ELF-1 (cell line): ENCODE data around the gene RFNG.
A peak's percentile ranks its signal among the peaks of the same experiment; 100 is the strongest.

ENCODE experiments used
- DNase-seq: peaks from one replicate; pipeline ENCODE4 v3.0.0-alpha.2; 2016; ENCODE audit warnings: low read depth, low spot score

The RFNG gene

DNA sequence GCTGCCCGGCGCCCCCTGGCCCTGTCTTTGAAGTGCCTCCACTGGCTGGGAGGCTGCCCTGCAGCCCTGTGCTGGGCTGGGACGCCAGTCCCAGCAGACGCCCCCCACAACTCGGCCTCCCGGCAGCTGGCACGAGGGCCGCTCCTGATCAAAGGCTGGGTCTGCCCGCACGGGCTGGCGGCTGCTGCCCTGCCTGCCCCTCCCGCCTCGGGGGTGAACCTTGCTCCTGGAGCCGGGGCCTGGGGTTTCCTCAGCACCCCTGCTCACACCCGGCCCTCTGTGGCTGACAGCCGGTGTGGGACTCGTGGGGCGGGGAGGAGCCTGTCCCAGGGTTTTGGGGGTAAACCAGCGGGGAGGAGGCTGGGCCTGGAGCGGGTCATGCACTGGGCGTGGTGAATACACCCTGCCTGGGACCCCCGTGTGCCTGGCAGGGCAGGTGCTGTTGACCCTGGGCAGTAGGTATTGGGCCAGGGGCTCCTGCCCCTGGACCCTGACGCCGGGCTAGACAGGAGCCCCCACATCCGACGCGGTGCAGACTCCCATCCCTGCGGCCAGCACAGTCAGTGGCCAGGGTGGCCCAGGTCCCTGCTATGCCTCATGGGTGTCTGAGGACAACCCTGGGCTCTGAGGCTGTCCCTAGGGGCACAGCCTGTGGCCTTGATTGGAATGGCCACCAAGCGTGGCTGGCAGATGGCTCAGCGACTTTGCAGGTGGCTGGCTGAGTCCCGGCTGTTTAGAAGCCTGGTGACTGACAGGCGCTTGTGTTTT, 50.6 kb downstream of the RFNG start:
- DNase-seq: peak; percentile 59

DNA sequence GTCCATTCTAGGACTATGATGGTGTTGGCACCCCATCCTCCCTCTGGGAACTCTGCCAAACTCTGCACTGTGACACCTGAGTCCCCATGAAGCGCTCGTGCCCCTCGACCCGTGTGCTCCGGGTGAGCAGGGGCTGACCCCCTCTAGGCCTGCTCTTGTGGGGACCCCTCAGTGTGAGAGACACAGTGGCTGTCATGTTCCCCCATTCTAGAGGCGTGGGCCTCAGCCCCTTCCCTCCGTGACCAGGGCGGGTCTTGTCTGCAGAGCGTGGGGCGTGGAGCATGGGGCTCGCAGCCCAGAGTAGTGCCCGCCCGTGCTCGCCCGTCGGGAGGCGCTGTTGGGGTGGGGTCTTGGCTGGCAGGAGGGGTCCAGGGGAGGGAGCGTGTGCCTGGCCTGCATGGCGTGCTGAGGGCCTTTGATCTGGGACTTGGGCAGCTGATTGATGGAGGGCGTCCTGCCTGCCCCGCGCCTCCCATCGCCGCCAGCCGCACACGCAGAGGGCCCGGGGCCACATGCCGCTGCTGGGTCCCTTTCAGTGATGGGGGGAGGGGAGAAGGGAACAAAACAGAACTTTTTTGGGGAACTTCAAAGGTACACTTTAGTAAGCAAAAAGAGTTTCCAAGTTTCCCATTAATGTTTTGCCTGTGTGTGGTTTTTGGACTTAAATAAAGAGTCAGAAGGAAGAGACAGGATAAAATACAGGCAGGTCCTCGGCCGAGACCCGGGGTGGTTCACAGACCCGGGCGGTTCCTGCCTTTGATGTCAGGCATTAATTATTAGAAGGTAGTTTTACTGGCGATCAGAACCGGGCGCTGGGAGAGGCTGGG, 51.4 kb downstream of the RFNG start:
- peak; percentile 85 for DNase-seq

GRCh38 chr17:81999587-81999975, 52.0 kb downstream of the RFNG start:
- DNase-seq: no peak

DNA sequence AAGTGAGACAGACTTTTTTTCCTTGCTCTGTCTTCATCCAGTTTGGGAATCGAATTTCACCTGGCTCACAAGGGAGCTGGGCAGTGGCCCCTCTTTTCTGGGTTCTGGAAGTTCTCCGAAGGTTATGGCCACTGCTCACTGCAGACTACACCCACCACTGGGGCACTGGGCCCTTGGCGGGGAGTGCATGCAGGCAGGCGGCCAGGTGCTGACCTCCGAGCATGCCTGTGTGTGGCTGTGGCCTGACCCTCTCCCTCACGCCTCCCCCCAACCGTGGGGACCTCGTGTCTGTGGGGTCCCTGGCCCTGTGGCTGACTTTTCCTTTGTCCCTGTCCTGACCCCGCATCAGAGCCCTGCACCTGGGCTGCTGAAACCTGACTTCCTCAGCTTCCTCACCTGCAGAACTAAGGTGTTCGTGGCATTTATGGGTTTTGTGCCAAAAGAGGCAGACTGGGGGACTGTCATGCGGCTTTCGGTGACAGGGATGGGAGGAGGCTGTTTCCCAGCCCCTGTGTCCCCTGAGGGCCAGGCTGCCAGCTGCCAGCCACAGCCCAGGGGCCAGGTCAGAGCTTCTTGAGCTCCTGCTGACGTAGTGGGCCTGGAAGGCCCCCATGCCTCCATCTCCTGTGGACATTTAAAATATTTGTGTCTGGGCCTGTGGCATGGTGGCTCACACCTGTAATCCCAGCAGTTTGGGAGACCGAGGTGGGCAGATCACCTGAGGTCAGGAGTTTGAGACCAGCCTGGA, 52.7 kb downstream of the RFNG start:
- no peak for DNase-seq

- DNase-seq: no peak
These were observed 53.4 kb downstream of the RFNG start for GRCh38 chr17:81998212-81998611.
